ENCODE results near the gene BOLA1. TPM values are rescaled to one million over a fixed set of nuclear protein-coding genes. Genes with fewer than 3 reads are reported as not detected.

BOLA1 gene
- total RNA-seq, 1 experiment from 2014 or later, result 6.0 TPM

DNA sequence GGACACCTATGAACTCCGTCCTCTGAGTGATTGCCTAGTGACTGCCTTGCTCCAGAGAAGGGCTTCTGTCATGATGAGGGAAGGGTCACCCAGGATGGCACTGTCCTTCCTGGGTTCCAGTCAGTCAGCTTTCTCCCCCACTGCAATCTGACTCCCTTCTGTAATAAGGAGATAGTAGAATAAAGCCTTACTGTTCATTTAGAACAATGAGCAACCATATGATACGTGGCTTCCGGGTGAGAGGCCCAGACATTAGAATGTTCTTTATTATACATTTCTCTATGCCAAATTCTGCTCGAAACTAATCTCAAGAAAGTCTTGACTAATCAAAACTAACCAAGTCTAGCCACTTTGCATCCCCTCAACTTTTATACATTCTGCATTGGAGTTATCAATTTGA, 45.8 kb downstream of the BOLA1 start:
- peaks cover 21 to 54% (median 52%) of the 10 kb centered on the region in 3 experiments; a peak in 6 of 7 replicates for H3K36me3 Mint-ChIP-seq (ENCODE audit: insufficient read depth in 1 of 3, low read depth in 3 of 3)
- Histone ChIP-seq H2BK5ac (ENCODE audit: insufficient read length, low read length) (no peak overlapping the region), H3K4ac (ENCODE audit: low read depth, low read length) (no peak overlapping the region), H4K20me1 (ENCODE audit: control insufficient read depth, insufficient read depth, insufficient read length) (no peaks in the 10 kb centered on the region), H3K79me1 (ENCODE audit: insufficient read depth, low read depth, low read length, poor library complexity, severe bottlenecking) (no peaks in the 10 kb centered on the region), H3K23me2 (ENCODE audit: insufficient read length, low read depth, low read length, poor library complexity, severe bottlenecking) (no peaks in the 10 kb centered on the region), H2BK15ac (ENCODE audit: low read depth, low read length) (no peak overlapping the region), H3K14ac (ENCODE audit: insufficient read depth, low read length) (no peak overlapping the region), H4K5ac (ENCODE audit: insufficient read length, low read depth, low read length) (no peak overlapping the region), H2BK20ac (ENCODE audit: low read depth, low read length, poor library complexity, severe bottlenecking) (no peak overlapping the region), H3K4me2 (ENCODE audit: insufficient read depth, insufficient read length, low read length) (no peak overlapping the region), H2BK120ac (ENCODE audit: low read depth, low read length, poor library complexity, severe bottlenecking) (no peak overlapping the region), H3K27ac (ENCODE audit: insufficient read length, low read depth, low read length) (no peak overlapping the region), H3K18ac (ENCODE audit: insufficient read length, low read depth, low read length) (no peak overlapping the region), H4K91ac (ENCODE audit: insufficient read length, low read depth, low read length) (no peak overlapping the region), H3K23ac (ENCODE audit: insufficient read length, low read depth, low read length) (no peak overlapping the region), H3K27me3 (ENCODE audit: insufficient read depth, low read length) (no peaks in the 10 kb centered on the region), H3K79me2 (ENCODE audit: insufficient read depth, low read length) (no peaks in the 10 kb centered on the region), H3K4me1 (ENCODE audit: insufficient read depth, low read length) (0 out of 2 replicates have a peak, but pooled peaks cover 8% of the 10 kb centered on the region), H3K9ac (ENCODE audit: extremely low read depth, insufficient read length, low read length) (no peak overlapping the region), H4K8ac (replicated peaks; ENCODE audit: insufficient read length, low read depth, low read length) (no peak overlapping the region), H2AFZ (ENCODE audit: low read length) (no peak overlapping the region), H2AK5ac (ENCODE audit: insufficient read length, low read length) (no peak overlapping the region), H3K56ac (ENCODE audit: insufficient read length, low read depth, low read length) (no peak overlapping the region), H3K9me3 (ENCODE audit: control insufficient read depth, low read depth, low read length) (no peaks in the 10 kb centered on the region), H3T11ph (ENCODE audit: low read length) (no peak overlapping the region), H2BK12ac (ENCODE audit: insufficient read length, low read depth, low read length) (no peak overlapping the region)
- no CpG with 5 or more reads among the region's 4 CpGs for whole genome bisulfite sequencing (ENCODE audit: extremely low coverage, insufficient read length, low lambda C conversion rate)
- H3K9me3 Mint-ChIP-seq, result no peaks in the 10 kb centered on the region
- H3K27me3 Mint-ChIP-seq (ENCODE audit: low read depth), result no peaks in the 10 kb centered on the region
- TF ChIP-seq, protein P1, sequence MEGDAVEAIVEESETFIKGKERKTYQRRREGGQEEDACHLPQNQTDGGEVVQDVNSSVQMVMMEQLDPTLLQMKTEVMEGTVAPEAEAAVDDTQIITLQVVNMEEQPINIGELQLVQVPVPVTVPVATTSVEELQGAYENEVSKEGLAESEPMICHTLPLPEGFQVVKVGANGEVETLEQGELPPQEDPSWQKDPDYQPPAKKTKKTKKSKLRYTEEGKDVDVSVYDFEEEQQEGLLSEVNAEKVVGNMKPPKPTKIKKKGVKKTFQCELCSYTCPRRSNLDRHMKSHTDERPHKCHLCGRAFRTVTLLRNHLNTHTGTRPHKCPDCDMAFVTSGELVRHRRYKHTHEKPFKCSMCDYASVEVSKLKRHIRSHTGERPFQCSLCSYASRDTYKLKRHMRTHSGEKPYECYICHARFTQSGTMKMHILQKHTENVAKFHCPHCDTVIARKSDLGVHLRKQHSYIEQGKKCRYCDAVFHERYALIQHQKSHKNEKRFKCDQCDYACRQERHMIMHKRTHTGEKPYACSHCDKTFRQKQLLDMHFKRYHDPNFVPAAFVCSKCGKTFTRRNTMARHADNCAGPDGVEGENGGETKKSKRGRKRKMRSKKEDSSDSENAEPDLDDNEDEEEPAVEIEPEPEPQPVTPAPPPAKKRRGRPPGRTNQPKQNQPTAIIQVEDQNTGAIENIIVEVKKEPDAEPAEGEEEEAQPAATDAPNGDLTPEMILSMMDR (conservative IDR thresholded peaks at IDR 0.05), result no peak
- no peak for DNase-seq
- 0 out of 7 replicates have a peak overlapping the region, but pooled peaks of 1 of the 3 experiments have one; percentile 4 for H3K27ac Mint-ChIP-seq
- no peak overlapping the region for H3K4me3 Mint-ChIP-seq
- peaks cover 15 to 16% of the 10 kb centered on the region in 2 experiments for H3K4me1 Mint-ChIP-seq

All from H9 (cell line).